C4-2B (cell line): ENCODE measurements around the gene CMC2.

ENCODE experiments used
- H3K27ac ChIP-seq: fragments of 450-650 bp; 2 replicates; pipeline ENCODE4 v1.5.1; 2017
- CTCF ChIP-seq: fragments of 450-650 bp; conservative IDR thresholded peaks from 2 replicates; pipeline ENCODE4 v1.5.1; 2017; ENCODE audit warnings: mild to moderate bottlenecking
- ZFX ChIP-seq: fragments of 450-650 bp; IDR thresholded peaks from 2 replicates; pipeline ENCODE4 v1.6.1; 2017

CMC2 gene

GRCh38 chr16:80971819-80972218 lies 34.9 kb downstream of the CMC2 start:
- no peak for TF ChIP-seq ZFX
- no peak for TF ChIP-seq CTCF

GRCh38 chr16:80969114-80969484 lies 37.6 kb downstream of the CMC2 start:
- no peak for TF ChIP-seq CTCF
- TF ChIP-seq ZFX, result no peak
- H3K27ac ChIP-seq, result no peak overlapping the region

More at GRCh38 chr16:80971819-80972218, 34.9 kb downstream of the CMC2 start:
- H3K27ac ChIP-seq, result no peak overlapping the region

- no peak overlapping the region for H3K27ac ChIP-seq
- TF ChIP-seq ZFX, result no peak
Observed at GRCh38 chr16:80968386-80969113, 38.1 kb downstream of the CMC2 start.

- TF ChIP-seq CTCF (no peak), ZFX (no peak)
- no peak overlapping the region for H3K27ac ChIP-seq
Observed at GRCh38 chr16:80966617-80967016, 40.1 kb downstream of the CMC2 start.

- H3K27ac ChIP-seq, result no peak overlapping the region
- TF ChIP-seq ZFX, result no peak
- no peak for TF ChIP-seq CTCF
Observed at GRCh38 chr16:80964351-80964750, 42.3 kb downstream of the CMC2 start.

- TF ChIP-seq CTCF (no peak), ZFX (no peak)
- no peak overlapping the region for H3K27ac ChIP-seq
Observed at GRCh38 chr16:80962879-80963278, 43.8 kb downstream of the CMC2 start.

- TF ChIP-seq ZFX (no peak), CTCF (no peak)
Observed at GRCh38 chr16:80958284-80958683, 48.4 kb downstream of the CMC2 start.

GRCh38 chr16:80954985-80955384 lies 51.7 kb downstream of the CMC2 start:
- no peak overlapping the region for H3K27ac ChIP-seq
- no peak for TF ChIP-seq CTCF
- TF ChIP-seq ZFX, result no peak

More at GRCh38 chr16:80958284-80958683, 48.4 kb downstream of the CMC2 start:
- H3K27ac ChIP-seq, result no peak overlapping the region
